Esophagus squamous epithelium (tissue), 4 donors: ENCODE data around the gene ECT2L.

Experiments used
- POLR2A ChIP-seq, 4 donors: fragments of 450-650 bp; IDR thresholded peaks; one replicate each; pipeline ENCODE4 v1.6.1; 2017; ENCODE audit warnings: antibody characterized with exemption in 4 of 4, mild to moderate bottlenecking in 4 of 4, moderate library complexity in 3 of 4
- TF ChIP-seq, protein P1 (sequence below), 6 experiments: fragments of 450-650 bp in 4 of 6; fragments of 200-600 bp in 2 of 6; sonication (generic) in 2 of 6; IDR thresholded peaks; one replicate each; pipeline ENCODE4 v1.5.1; 2016 to 2019; ENCODE audit warnings: antibody characterized with exemption in 6 of 6, mild to moderate bottlenecking in 4 of 6, moderate library complexity in 4 of 6

GRCh38 chr6:138945354-138945753 is 149.5 kb downstream of the ECT2L start:
- TF ChIP-seq, protein P1, sequence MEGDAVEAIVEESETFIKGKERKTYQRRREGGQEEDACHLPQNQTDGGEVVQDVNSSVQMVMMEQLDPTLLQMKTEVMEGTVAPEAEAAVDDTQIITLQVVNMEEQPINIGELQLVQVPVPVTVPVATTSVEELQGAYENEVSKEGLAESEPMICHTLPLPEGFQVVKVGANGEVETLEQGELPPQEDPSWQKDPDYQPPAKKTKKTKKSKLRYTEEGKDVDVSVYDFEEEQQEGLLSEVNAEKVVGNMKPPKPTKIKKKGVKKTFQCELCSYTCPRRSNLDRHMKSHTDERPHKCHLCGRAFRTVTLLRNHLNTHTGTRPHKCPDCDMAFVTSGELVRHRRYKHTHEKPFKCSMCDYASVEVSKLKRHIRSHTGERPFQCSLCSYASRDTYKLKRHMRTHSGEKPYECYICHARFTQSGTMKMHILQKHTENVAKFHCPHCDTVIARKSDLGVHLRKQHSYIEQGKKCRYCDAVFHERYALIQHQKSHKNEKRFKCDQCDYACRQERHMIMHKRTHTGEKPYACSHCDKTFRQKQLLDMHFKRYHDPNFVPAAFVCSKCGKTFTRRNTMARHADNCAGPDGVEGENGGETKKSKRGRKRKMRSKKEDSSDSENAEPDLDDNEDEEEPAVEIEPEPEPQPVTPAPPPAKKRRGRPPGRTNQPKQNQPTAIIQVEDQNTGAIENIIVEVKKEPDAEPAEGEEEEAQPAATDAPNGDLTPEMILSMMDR (IDR thresholded peaks at IDR 0.05): no peak
- TF ChIP-seq POLR2A (IDR thresholded peaks at IDR 0.05): no peak
